ENCODE results near the gene CYP27C1. TPM values are rescaled to one million over a fixed set of nuclear protein-coding genes. Genes with fewer than 3 reads are reported as not detected.

CYP27C1 gene
- total and polyA plus RNA-seq, 10 of the 15 experiments (the other 5 are each of a cell fraction or from before 2014, with no cell fraction given) = not detected

DNA sequence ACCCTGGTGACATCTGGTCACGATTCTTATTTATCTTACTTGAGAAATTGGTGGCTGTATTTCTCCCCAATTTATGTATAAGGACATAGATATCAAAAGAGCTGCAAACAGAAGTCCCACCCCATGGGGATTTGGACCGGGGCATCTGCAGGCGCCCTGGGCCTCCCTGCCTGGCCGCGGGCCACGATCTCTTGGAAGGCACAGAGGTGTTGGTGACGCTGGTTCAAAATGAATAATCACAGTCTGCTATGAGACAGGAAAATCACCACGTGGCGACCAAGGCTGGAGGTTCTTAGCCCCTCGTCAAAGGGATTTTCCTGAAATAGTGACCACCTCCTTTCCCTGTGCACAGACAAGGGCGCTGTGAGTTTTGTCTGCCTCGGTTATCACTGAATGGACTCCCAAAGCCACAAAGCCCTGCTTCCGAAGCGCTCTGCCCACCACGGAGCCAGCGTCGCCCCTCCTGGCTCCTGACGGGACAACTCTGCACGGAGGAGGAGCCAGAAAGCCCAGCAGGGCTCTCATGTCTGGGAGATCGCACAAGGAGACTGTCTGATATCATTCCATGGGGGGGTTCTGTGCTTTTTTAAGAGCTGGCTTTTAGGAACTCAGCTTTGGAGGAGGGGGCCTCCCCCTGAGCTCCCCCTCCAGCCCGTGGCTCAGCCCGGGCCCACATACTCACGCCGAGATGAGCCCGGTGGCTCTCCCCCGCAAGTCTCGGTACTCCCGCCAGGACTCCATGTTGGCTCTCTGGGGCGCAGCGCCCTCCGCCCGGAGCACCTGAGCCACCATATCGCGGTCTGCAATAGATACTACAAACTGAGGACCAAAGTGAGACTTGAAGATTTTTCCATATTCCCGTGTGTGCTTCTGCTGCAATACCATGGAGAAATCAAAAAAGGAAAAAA, 14.6 kb downstream of the CYP27C1 start (continued):
- TF ChIP-seq, protein P1, sequence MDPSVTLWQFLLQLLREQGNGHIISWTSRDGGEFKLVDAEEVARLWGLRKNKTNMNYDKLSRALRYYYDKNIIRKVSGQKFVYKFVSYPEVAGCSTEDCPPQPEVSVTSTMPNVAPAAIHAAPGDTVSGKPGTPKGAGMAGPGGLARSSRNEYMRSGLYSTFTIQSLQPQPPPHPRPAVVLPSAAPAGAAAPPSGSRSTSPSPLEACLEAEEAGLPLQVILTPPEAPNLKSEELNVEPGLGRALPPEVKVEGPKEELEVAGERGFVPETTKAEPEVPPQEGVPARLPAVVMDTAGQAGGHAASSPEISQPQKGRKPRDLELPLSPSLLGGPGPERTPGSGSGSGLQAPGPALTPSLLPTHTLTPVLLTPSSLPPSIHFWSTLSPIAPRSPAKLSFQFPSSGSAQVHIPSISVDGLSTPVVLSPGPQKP (IDR thresholded peaks at IDR 0.05; ENCODE audit: low read depth, low read length) = no peak
- TF ChIP-seq STAT1 (conservative IDR thresholded peaks at IDR 0.05) (no peak), MTA2 (IDR thresholded peaks at IDR 0.05; ENCODE audit: low read depth) (no peak), NR2C2 (IDR thresholded peaks at IDR 0.05; ENCODE audit: borderline replicate concordance, control insufficient read depth, insufficient read length, low read depth) (no peak)

DNA sequence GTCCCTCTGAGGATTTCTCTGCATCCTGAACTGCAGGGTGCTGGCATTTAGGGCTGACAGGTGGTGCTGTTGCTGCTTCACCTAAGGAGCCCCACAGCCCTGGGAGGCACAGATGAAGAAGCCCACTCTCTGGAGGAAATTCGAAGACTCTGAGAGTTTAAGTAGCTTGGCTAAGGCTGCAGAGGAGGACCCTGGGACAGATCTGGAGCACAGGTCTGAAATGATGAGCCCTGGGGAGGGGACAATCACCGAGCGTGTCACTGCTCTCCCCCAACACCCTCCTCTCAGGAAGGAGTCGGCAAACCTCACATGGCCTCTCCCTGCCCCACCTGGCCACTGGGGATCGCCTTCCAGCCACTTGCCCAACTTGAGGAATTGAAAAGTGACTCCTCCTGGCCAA, 18.6 kb downstream of the CYP27C1 start:
- POLR2A ChIA-PET = interaction anchor here (0.6 kb wide), 1 partner anchor 687 kb away, joined by 4 read pairs; no protein-coding TSS in a partner anchor
- no peak overlapping the region for H3K4me3 ChIP-seq
- no TSS peak for BruUV-seq (replicated peaks)
- H3K27ac ChIP-seq (ENCODE audit: control insufficient read depth, insufficient read depth) = no peak overlapping the region
- H3K9ac ChIP-seq (ENCODE audit: control insufficient read depth, insufficient read depth, low read length) = no peak overlapping the region
- ATAC-seq (no peak), DNase-seq (ENCODE audit: low read depth, low spot score) (no peak), FAIRE-seq (no peak)
- RAD21 ChIA-PET (ENCODE audit: unreplicated experiment) = interaction anchor here (1.2 kb wide), 1 partner anchor 278 kb away, joined by 3 read pairs; no protein-coding TSS in a partner anchor
- no peaks in the 10 kb centered on the region for H4K20me1 ChIP-seq (ENCODE audit: control insufficient read depth, insufficient read depth)
- H3K36me3 ChIP-seq (ENCODE audit: control insufficient read depth in 2 of 2, insufficient read depth in 2 of 2, low read length in 1 of 2) = no peaks in the 10 kb centered on the region
- TF ChIP-seq, protein P2, sequence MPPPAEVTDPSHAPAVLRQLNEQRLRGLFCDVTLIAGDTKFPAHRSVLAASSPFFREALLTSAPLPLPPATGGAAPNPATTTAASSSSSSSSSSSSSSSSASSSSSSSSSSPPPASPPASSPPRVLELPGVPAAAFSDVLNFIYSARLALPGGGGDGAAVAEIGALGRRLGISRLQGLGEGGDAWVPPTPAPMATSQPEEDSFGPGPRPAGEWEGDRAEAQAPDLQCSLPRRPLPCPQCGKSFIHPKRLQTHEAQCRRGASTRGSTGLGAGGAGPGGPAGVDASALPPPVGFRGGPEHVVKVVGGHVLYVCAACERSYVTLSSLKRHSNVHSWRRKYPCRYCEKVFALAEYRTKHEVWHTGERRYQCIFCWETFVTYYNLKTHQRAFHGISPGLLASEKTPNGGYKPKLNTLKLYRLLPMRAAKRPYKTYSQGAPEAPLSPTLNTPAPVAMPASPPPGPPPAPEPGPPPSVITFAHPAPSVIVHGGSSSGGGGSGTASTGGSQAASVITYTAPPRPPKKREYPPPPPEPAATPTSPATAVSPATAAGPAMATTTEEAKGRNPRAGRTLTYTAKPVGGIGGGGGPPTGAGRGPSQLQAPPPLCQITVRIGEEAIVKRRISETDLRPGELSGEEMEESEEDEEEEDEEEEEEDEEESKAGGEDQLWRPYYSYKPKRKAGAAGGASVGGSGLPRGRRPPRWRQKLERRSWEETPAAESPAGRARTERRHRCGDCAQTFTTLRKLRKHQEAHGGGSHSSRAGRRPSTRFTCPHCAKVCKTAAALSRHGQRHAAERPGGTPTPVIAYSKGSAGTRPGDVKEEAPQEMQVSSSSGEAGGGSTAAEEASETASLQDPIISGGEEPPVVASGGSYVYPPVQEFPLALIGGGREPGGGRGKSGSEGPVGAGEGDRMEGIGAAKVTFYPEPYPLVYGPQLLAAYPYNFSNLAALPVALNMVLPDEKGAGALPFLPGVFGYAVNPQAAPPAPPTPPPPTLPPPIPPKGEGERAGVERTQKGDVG (CRISPR knock-in tag; IDR thresholded peaks at IDR 0.05) = no peak
- TF ChIP-seq, protein P3, sequence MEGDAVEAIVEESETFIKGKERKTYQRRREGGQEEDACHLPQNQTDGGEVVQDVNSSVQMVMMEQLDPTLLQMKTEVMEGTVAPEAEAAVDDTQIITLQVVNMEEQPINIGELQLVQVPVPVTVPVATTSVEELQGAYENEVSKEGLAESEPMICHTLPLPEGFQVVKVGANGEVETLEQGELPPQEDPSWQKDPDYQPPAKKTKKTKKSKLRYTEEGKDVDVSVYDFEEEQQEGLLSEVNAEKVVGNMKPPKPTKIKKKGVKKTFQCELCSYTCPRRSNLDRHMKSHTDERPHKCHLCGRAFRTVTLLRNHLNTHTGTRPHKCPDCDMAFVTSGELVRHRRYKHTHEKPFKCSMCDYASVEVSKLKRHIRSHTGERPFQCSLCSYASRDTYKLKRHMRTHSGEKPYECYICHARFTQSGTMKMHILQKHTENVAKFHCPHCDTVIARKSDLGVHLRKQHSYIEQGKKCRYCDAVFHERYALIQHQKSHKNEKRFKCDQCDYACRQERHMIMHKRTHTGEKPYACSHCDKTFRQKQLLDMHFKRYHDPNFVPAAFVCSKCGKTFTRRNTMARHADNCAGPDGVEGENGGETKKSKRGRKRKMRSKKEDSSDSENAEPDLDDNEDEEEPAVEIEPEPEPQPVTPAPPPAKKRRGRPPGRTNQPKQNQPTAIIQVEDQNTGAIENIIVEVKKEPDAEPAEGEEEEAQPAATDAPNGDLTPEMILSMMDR (IDR thresholded peaks at IDR 0.05 in 2 of 3, conservative IDR thresholded peaks at IDR 0.05 in 1 of 3; ENCODE audit: control insufficient read depth in 2 of 3, extremely low read depth in 1 of 3, insufficient read depth in 1 of 3, low read depth in 3 of 3, low read length in 3 of 3) = peak in 1 of 3 experiments; percentile 13; a peak in 2 of 6 replicates
- H3K9me3 ChIP-seq (replicated peaks; ENCODE audit: control insufficient read depth, insufficient read depth, low read length) = no peaks in the 10 kb centered on the region
- SMC1A ChIA-PET (ENCODE audit: uncharacterized antibody, unreplicated experiment) = interaction anchor here (0.6 to 1.3 kb wide), 2 partner anchors 275 to 278 kb away, joined by 3 to 4 read pairs; no protein-coding TSS in a partner anchor
- no peaks in the 10 kb centered on the region for H3K4me1 ChIP-seq (ENCODE audit: control insufficient read depth, insufficient read depth, low read length)
- WGBS (ENCODE audit: insufficient coverage, insufficient replicate concordance, low lambda C conversion rate, missing lambda C conversion rate) = 53% methylated on average over 5 of the region's 5 CpGs
- H2AFZ ChIP-seq (ENCODE audit: control insufficient read depth, low read depth, low read length) = no peak overlapping the region
- no peak overlapping the region for H3K4me2 ChIP-seq (ENCODE audit: control insufficient read depth, insufficient read depth)
- no peaks in the 10 kb centered on the region for H3K79me2 ChIP-seq (ENCODE audit: control insufficient read depth, insufficient read depth, low read length)
- intact Hi-C loops (cut with micrococcal nuclease; ENCODE audit: unreplicated experiment) = no loop called here
- H3K27me3 ChIP-seq (replicated peaks in 1 of 2; ENCODE audit: control insufficient read depth in 2 of 2, insufficient read depth in 2 of 2, low read length in 1 of 2) = no peaks in the 10 kb centered on the region
- in situ Hi-C loops (cut with MboI) = no loop called here
- CTCF ChIA-PET = interaction anchor here (0.7 to 1.0 kb wide), 3 partner anchors 29 to 274 kb away, joined by 3 to 4 read pairs (median 4); no protein-coding TSS in a partner anchor
